SJCRH30 (cell line): ENCODE results near the gene KIAA1217. TPM values are rescaled to one million over a fixed set of nuclear protein-coding genes. Genes with fewer than 3 reads are reported as not detected.

Experiments used
- DNase-seq, 2 experiments: peaks; one replicate each; pipeline ENCODE4 v3.0.0-alpha.2; 2015 to 2020
- H3K27ac ChIP-seq: fragments of 250-450 bp; sonication (Bioruptor Pico); 2 replicates; pipeline ENCODE4 v1.5.1; 2020; ENCODE audit warnings: mild to moderate bottlenecking, moderate library complexity
- H3K27me3 ChIP-seq: fragments of 250-450 bp; sonication (Bioruptor Pico); 2 replicates; pipeline ENCODE4 v1.5.1; 2020; ENCODE audit warnings: mild to moderate bottlenecking, moderate library complexity
- H3K36me3 ChIP-seq: fragments of 250-450 bp; sonication (Bioruptor Pico); 2 replicates; pipeline ENCODE4 v1.5.1; 2020; ENCODE audit warnings: mild to moderate bottlenecking, moderate library complexity
- H3K4me1 ChIP-seq: fragments of 250-450 bp; sonication (Bioruptor Pico); 2 replicates; pipeline ENCODE4 v1.5.1; 2020; ENCODE audit warnings: mild to moderate bottlenecking, moderate library complexity
- H3K4me3 ChIP-seq: fragments of 250-450 bp; sonication (Bioruptor Pico); 2 replicates; pipeline ENCODE4 v1.5.1; 2020; ENCODE audit warnings: mild to moderate bottlenecking, moderate library complexity
- H3K9me3 ChIP-seq: fragments of 250-450 bp; sonication (Bioruptor Pico); replicated peaks from 2 replicates; pipeline ENCODE4 v1.5.1; 2020; ENCODE audit warnings: mild to moderate bottlenecking, moderate library complexity
- total RNA-seq: library from RNA; depleted of rRNA; stranded (reverse); fragments of >200 nt; shearing (Covaris generic); gene quantifications from 2 replicates; pipeline ENCODE4 v1.2.3, GENCODE V29; 2014

Gene KIAA1217
- total RNA-seq, 1 experiment from 2014 or later: 29.7 TPM

DNA sequence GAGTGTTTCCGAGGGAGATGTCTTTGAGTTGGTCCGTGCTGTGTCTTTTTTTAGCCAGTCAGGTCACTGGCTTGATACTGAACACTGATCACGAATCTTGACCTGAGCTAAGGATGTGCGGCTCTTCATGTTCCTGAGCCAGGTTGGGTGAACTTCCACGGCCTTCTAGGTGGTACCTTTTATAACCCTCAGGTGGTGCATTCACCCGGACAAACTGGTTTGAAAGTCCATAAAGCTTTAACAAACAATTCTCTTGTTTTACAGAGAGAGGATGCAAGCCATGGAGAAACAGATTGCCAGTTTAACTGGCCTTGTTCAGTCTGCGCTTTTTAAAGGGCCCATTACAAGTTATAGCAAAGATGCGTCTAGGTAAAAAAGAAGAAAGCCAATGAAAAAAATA is 285.3 kb downstream of the KIAA1217 start:
- H3K9me3 ChIP-seq: no peaks in the 10 kb centered on the region
- no peak overlapping the region for H3K4me3 ChIP-seq
- no peak overlapping the region for H3K27ac ChIP-seq
- DNase-seq: no peak
- H3K4me1 ChIP-seq: no peaks in the 10 kb centered on the region
- H3K36me3 ChIP-seq: peaks cover 15% of the 10 kb centered on the region
- no peaks in the 10 kb centered on the region for H3K27me3 ChIP-seq

DNA sequence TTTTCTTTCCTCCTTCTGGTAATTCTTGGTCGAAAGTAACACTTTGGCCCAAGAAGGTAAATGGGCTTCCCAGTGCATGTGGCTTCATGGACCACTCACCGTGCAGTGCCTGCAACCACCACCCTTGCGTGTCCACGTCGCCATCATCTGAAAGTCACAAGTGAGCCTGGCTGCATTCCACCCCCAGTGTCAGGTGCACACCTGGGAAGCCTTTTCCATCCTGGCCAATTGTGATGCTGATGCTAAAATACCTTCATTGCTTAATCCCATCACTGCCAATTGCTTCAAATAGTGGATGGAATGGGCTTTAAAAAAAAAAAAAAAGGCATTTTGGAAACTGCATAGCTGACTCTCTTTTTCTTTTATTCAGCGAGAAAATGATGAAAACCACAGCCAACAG is 285.8 kb downstream of the KIAA1217 start:
- no peak overlapping the region for H3K4me3 ChIP-seq
- DNase-seq: no peak
- H3K4me1 ChIP-seq: no peaks in the 10 kb centered on the region
- H3K9me3 ChIP-seq: no peaks in the 10 kb centered on the region
- H3K36me3 ChIP-seq: peaks cover 15% of the 10 kb centered on the region
- no peak overlapping the region for H3K27ac ChIP-seq
- H3K27me3 ChIP-seq: no peaks in the 10 kb centered on the region

DNA sequence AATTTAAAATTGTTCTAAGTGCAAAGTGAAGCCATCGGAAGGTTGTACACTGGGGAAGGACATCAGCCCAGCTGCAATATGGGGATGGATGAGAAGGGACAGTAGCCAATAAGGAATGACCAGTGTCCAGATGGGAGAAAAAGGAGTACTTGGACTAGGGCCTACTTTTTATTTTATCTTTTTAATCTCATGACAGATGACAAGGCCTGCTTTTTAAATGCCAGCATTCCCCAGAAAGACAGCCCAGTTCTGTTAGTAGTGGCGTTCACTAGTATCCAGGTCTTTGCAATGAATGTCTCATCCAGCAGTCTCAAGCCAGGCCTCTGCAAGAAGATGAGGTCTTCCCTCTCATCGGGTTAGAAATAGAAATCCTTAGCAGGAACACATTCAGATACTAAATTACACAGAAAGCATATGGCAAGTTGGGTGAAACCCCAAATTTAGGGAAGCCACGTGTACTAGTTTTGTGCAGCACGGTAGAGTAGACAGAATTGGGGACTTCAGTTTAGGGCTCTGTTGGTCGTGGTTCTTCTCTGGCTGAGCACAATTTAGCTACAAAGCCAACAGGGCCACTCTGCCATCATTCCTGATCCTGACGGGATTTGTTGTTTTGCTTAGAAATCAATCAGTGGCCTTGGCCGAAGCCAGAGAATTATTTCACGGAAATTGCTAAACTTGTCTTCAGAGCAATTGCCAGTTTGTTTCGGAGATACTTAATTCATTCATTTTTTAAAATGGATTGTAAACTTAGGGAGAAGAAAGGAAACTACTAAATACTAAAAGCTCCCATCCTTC is 286.9 kb downstream of the KIAA1217 start:
- H3K4me1 ChIP-seq: no peaks in the 10 kb centered on the region
- H3K4me3 ChIP-seq: no peak overlapping the region
- H3K27ac ChIP-seq: no peak overlapping the region
- no peak for DNase-seq
- H3K9me3 ChIP-seq: no peaks in the 10 kb centered on the region
- peaks cover 15% of the 10 kb centered on the region for H3K36me3 ChIP-seq
- H3K27me3 ChIP-seq: no peaks in the 10 kb centered on the region

DNA sequence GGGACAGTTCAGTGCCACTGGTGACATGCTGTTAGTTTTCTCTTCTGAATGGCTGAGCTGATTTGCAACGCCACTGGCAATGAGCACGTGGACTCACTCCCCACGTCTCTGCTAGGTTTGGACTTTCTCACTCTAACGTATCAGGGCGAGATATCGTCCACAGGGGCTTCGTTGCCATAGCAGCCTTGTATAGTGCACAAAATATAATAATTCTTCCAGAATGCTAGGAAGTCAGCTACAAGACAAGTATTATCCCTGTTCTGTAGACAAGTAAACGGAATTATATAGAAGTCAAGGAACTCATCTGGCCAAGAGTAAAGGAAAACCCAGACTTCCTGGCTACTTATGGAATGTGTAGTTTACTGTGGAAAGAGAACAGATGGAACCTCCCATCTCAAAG is 288.0 kb downstream of the KIAA1217 start:
- DNase-seq: no peak
- no peaks in the 10 kb centered on the region for H3K4me1 ChIP-seq
- no peak overlapping the region for H3K4me3 ChIP-seq
- H3K36me3 ChIP-seq: peaks cover 15% of the 10 kb centered on the region
- H3K27ac ChIP-seq: no peak overlapping the region
- H3K27me3 ChIP-seq: no peaks in the 10 kb centered on the region
- H3K9me3 ChIP-seq: no peaks in the 10 kb centered on the region

DNA sequence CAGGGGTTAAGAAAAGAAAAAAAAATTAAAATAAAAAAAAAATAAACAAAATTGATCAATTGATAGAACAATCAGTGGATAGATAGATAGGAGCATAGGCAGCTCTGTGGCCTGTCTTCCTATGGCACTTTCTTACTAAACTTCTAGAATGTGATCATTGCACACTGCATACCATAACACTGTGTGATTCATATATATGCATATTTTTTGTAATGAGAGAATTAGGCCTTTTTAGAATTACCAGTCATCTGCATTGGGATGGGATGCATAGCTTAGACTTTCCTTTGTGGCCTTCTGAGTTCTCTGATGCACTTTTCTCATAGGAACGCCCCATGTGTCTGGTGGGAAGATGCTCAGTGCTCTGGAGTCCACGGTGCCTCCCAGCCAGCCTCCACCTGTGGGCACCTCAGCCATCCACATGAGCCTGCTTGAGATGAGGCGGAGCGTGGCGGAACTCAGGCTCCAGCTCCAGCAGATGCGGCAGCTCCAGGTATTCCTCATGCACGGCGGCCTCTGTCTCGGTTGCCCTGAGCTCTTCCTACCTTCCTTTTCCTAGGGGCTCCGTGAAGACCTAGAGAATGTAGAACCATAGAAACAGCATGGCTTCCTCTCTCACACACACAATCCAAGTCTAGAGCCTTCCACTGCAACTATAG is 292.2 kb downstream of the KIAA1217 start:
- Histone ChIP-seq H3K4me3 (no peak overlapping the region), H3K27me3 (no peaks in the 10 kb centered on the region), H3K4me1 (no peaks in the 10 kb centered on the region), H3K27ac (no peak overlapping the region), H3K9me3 (no peaks in the 10 kb centered on the region), H3K36me3 (peaks cover 12% of the 10 kb centered on the region)
- no peak for DNase-seq

DNA sequence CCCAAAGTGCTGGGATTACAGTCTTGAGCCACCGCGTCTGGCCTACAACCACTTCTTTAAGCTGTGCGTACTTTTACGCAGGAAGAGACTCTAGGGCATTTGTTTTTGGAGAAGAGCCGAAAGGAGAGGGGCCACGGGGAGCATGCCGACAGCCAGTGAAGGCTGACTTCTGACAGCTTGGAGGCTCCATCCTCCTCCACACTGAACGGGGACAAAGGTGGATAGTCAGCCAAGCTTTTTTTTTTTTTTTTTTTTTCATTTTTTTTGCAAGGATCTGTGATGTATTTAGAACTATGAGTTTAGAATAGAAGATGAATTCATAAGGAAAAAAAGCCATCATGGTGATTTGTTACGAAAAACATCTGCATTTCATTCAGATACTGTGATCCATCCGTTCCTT is 293.1 kb downstream of the KIAA1217 start:
- H3K36me3 ChIP-seq: peaks cover 16% of the 10 kb centered on the region

DNA sequence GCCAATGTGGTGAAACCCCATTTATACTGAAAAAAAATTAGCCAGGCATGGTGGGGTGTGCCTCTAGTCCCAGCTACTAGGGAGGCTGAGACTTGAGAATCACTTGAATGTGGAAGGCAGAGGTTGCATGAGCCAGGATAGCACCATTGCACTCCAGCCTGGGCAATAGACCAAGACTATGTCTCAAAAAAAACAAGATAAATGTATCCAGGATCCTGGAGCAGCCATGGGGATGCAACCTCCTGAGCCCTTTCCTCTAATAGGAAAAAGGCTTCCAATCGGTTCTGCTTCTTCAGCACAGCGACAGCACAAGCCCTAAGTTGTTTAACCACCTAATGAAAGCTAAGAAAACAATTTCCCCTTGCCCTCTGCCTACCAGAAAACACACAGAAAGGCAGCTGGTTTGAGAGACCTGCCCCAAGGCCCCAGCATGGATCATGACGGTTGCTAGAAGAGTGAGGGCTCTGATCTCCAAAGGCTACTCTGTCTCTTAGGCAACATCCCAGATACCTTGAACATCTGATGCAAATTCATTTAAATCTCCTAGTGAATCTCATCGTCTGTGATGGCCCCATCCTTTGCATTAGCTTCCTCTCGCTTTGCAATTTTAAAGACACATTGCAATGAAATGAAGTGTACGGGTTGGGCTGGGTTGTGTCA is 294.0 kb downstream of the KIAA1217 start:
- Histone ChIP-seq H3K4me1 (no peaks in the 10 kb centered on the region), H3K36me3 (peaks cover 20% of the 10 kb centered on the region), H3K4me3 (no peak overlapping the region), H3K9me3 (no peaks in the 10 kb centered on the region), H3K27me3 (no peaks in the 10 kb centered on the region), H3K27ac (no peak overlapping the region)
- DNase-seq: no peak

More for the DNA sequence above, 293.1 kb downstream of the KIAA1217 start:
- Histone ChIP-seq H3K27me3 (no peaks in the 10 kb centered on the region), H3K9me3 (no peaks in the 10 kb centered on the region), H3K27ac (no peak overlapping the region), H3K4me3 (no peak overlapping the region), H3K4me1 (no peaks in the 10 kb centered on the region)
- no peak for DNase-seq

DNA sequence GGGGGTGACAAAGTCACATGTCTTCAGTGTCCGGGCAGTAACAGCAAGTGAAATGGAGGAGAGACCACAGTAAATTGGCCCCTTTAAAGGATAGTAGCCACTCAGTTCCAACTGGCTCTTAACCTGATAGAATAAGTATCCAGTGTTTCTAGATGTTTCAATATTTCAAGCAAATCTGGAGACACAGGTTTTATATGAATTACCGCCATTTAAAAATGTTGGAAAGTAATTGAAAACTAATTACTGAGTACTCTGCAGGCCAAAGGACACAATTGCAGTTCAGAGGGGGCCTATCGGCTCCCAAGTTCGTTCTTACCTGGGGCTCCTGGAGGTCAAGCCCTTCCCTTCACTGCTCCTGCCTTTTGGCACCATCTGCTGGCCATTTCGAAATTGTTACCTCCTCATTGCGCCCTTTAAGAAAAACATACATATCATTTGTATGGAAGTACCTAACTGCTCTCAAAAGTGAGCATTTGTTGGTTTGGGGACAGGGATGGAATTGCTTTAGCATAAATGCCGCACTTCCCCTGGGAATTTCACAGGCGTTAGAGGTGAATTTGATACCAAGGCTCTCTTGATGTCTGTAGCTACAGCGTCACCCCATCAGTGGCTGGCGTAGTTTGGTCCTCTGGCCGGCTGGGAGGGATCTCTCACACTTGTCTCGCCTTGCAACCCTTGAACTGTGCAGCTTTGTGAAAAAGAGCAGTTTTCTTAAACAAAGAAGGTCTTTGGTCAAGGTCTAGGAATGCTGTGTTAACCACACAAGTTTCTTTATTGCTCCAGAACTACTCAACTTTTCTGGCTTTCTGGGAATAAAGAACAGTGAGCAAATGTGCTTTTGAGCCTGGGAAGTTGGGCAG is 294.8 kb downstream of the KIAA1217 start:
- peak; percentile 36 to 74 for DNase-seq
- Histone ChIP-seq H3K4me3 (no peak overlapping the region), H3K36me3 (peaks cover 20% of the 10 kb centered on the region), H3K4me1 (no peaks in the 10 kb centered on the region), H3K9me3 (no peaks in the 10 kb centered on the region), H3K27me3 (no peaks in the 10 kb centered on the region), H3K27ac (no peak overlapping the region)

DNA sequence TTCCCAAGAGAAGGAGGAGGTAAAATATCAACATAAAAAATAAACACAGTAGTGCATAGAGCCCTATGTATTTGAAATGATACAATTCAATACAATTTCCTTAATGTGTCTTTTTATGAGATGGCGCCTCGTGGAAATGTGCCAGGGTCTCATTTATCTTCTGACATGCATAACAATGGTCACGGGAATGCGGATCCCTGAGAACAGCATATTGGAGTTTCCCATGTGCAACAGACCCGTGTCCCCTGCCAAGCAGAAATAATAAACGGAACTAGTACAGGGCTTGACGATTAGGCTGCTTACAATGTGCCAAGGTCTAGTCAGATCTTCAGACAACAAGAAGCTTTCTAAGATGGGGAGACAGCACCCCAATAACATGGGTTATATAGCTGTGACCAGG is 296.8 kb downstream of the KIAA1217 start:
- no peaks in the 10 kb centered on the region for H3K4me1 ChIP-seq

DNA sequence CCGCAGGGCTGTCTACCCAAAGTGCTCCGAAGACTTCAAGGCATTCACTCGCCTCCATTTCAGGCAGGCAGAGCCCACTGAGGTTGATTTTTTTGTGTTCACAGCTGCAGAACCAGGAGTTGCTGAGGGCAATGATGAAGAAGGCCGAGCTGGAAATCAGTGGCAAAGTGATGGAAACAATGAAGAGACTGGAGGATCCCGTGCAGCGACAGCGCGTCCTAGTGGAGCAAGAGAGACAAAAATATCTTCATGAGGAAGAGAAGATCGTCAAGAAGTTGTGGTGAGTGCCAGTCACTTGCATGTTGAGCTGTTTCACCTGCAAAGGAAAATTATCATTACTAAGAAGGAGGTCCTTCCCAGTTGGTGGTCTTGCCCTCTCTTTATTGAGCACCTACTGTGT is 304.2 kb downstream of the KIAA1217 start:
- Histone ChIP-seq H3K4me3 (no peak overlapping the region), H3K36me3 (peaks cover 12% of the 10 kb centered on the region), H3K4me1 (no peaks in the 10 kb centered on the region), H3K27me3 (no peaks in the 10 kb centered on the region), H3K27ac (no peak overlapping the region), H3K9me3 (no peaks in the 10 kb centered on the region)
- peak; percentile 38 to 70 for DNase-seq

More for the DNA sequence above, 296.8 kb downstream of the KIAA1217 start:
- no peaks in the 10 kb centered on the region for H3K27me3 ChIP-seq
- peaks cover 20% of the 10 kb centered on the region for H3K36me3 ChIP-seq
- H3K9me3 ChIP-seq: no peaks in the 10 kb centered on the region
- H3K27ac ChIP-seq: no peak overlapping the region
- no peak overlapping the region for H3K4me3 ChIP-seq
- no peak for DNase-seq

DNA sequence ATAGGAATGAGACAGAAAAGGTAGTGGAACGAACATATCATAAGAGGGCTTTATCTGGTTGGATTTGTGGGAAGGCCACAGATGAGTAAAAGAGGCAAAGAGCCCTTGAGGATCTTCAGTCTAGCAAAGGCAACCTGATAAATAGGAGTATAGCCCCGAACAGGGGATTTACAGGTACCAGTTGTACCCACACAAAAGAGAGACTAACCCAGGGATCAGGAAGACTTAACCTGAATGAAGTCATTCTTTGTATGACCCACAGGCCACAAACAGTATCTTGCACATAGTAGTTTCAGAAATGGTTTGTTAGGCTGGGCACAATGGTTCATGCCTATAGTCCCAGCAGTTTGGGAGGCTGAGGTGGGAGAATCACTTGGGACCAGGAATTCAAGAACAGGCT is 306.5 kb downstream of the KIAA1217 start:
- Histone ChIP-seq H3K27me3 (no peaks in the 10 kb centered on the region), H3K4me1 (no peaks in the 10 kb centered on the region), H3K9me3 (no peaks in the 10 kb centered on the region), H3K4me3 (no peak overlapping the region), H3K36me3 (peaks cover 14% of the 10 kb centered on the region), H3K27ac (no peak overlapping the region)
- DNase-seq: no peak

DNA sequence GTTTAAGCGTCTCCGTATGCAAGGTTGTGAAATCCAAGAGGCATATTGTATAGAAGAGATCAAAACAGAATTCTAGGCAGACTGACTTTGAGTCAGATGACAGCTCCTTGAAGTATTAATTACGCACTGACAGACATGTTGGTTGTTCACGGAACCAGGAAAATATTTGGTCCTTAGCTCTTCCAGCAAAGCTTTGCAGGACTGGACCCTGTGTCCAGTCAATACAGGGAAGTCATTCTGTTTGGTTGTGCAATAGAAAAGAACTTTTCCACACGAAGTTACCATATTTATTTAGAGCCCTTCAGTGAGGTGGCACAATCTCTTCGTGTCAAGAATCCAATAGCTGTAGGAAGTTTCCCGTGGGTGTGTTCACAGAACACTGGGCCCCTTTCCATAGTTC is 309.5 kb downstream of the KIAA1217 start:
- Histone ChIP-seq H3K27ac (no peak overlapping the region), H3K36me3 (peaks cover 23% of the 10 kb centered on the region), H3K9me3 (no peaks in the 10 kb centered on the region)

DNA sequence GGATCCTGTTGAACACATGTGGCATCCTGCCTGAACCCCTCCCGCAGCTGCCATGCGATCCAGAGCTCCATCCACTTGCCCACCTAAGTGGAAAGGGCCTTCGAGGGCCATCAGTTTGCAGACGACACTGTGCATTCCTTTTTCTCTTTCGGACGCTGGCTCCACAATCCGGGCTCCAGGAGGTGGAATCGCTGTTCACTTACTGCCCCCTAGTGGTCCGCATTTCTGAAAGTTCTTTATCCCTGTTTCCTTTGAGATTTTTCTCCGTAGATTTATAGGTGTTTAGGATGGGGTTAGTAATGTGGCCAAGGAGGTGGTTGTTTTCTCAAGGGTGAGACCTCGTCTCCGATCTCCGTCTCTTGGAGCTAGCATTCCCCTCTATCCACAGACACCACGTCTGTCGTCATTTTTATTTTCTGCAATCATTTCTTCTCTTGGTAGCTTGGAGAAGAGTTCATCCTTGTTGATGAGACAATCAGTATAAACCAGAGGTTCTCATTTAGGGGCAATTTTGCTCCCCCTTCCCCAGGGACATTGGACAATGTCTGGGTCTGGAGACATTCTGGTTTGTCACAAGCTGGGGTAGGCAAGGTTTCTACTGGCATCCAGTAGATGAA is 310.2 kb downstream of the KIAA1217 start:
- peaks cover 25% of the 10 kb centered on the region for H3K36me3 ChIP-seq
- no peaks in the 10 kb centered on the region for H3K27me3 ChIP-seq
- H3K9me3 ChIP-seq: no peaks in the 10 kb centered on the region
- no peaks in the 10 kb centered on the region for H3K4me1 ChIP-seq
- H3K4me3 ChIP-seq: no peak overlapping the region
- H3K27ac ChIP-seq: no peak overlapping the region
- DNase-seq: peak; percentile 71 to 86

More for the DNA sequence above, 309.5 kb downstream of the KIAA1217 start:
- no peaks in the 10 kb centered on the region for H3K4me1 ChIP-seq
- H3K4me3 ChIP-seq: no peak overlapping the region
- no peaks in the 10 kb centered on the region for H3K27me3 ChIP-seq
- no peak for DNase-seq

DNA sequence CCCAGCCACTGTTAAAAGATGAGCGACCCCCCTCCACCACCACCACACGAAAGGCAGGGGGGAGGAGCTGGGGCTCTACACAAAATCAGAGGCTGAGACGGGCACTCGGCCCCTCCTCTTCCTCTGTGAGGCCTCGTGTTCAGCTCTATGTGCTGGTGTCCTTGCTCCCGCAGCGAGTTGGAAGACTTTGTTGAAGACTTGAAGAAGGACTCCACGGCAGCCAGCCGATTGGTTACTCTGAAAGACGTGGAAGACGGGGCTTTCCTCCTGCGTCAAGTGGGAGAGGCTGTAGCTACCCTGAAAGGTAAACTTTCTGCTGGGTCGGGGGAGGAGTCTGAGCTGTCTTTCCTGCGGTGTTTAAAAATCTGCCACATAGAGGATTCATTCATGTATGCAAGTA is 311.0 kb downstream of the KIAA1217 start:
- H3K27ac ChIP-seq: no peak overlapping the region
- H3K27me3 ChIP-seq: no peaks in the 10 kb centered on the region
- no peak overlapping the region for H3K4me3 ChIP-seq
- peaks cover 29% of the 10 kb centered on the region for H3K36me3 ChIP-seq
- H3K9me3 ChIP-seq: no peaks in the 10 kb centered on the region
- no peak for DNase-seq
- no peaks in the 10 kb centered on the region for H3K4me1 ChIP-seq
